Loucy (cell line): Measurements from ENCODE around the gene TMOD4.

Experiments
- H2AFZ ChIP-seq: fragments of 200-600 bp; sonication (generic); 2 replicates; pipeline ENCODE4 v1.6.0; 2016; ENCODE audit warnings: antibody characterized with exemption, mild to moderate bottlenecking, low read length, moderate library complexity
- H3F3A ChIP-seq: fragments of 200-600 bp; 2 replicates; pipeline ENCODE4 v1.6.0; 2016; ENCODE audit warnings: antibody characterized with exemption, low read depth, mild to moderate bottlenecking
- H3K27me3 ChIP-seq: fragments of 200-600 bp; sonication (generic); 2 replicates; pipeline ENCODE4 v1.6.1; 2014; ENCODE audit warnings: low read length, mild to moderate bottlenecking; ENCODE audit not compliant: insufficient read depth, poor library complexity, severe bottlenecking
- H3K36me3 ChIP-seq: fragments of 200-600 bp; sonication (generic); 2 replicates; pipeline ENCODE4 v1.6.1; 2016; ENCODE audit warnings: low read length; ENCODE audit not compliant: insufficient read depth
- H3K4me1 ChIP-seq: fragments of 200-600 bp; sonication (generic); 2 replicates; pipeline ENCODE4 v1.5.1; 2014; ENCODE audit warnings: low read length, mild to moderate bottlenecking; ENCODE audit not compliant: insufficient read depth, poor library complexity, severe bottlenecking
- H3K4me2 ChIP-seq: fragments of 200-600 bp; sonication (generic); 2 replicates; pipeline ENCODE4 v1.6.0; 2014; ENCODE audit warnings: antibody characterized with exemption, low read length, low read depth, mild to moderate bottlenecking; ENCODE audit not compliant: poor library complexity, severe bottlenecking
- H3K4me3 ChIP-seq: fragments of 200-600 bp; sonication (generic); 2 replicates; pipeline ENCODE4 v1.5.1; 2014; ENCODE audit warnings: low read length, mild to moderate bottlenecking, mixed read lengths; ENCODE audit not compliant: poor library complexity, severe bottlenecking
- H3K79me2 ChIP-seq: fragments of 200-600 bp; sonication (generic); 2 replicates; pipeline ENCODE4 v1.6.1; 2014; ENCODE audit warnings: low read length; ENCODE audit not compliant: insufficient read depth
- H3K9ac ChIP-seq: fragments of 200-600 bp; sonication (generic); 2 replicates; pipeline ENCODE4 v1.6.0; 2014; ENCODE audit warnings: mild to moderate bottlenecking, low read depth, low read length, moderate library complexity; ENCODE audit not compliant: poor library complexity, severe bottlenecking
- H3K9me2 ChIP-seq: fragments of 200-600 bp; sonication (generic); replicated peaks from 2 replicates; pipeline ENCODE4 v1.6.1; 2016; ENCODE audit warnings: low read depth, low read length, mixed read lengths
- H3K9me3 ChIP-seq: fragments of 200-600 bp; sonication (generic); 2 replicates; pipeline ENCODE4 v1.6.1; 2014; ENCODE audit warnings: mild to moderate bottlenecking, antibody characterized with exemption, low read length, low read depth; ENCODE audit not compliant: insufficient read depth
- H4K20me1 ChIP-seq: fragments of 200-600 bp; sonication (generic); 2 replicates; pipeline ENCODE4 v1.6.0; 2014; ENCODE audit warnings: antibody characterized with exemption, low read length, mild to moderate bottlenecking; ENCODE audit not compliant: insufficient read depth, poor library complexity, severe bottlenecking
- EZH2phosphoT487 ChIP-seq: fragments of 200-600 bp; IDR thresholded peaks from 2 replicates; pipeline ENCODE4 v1.6.1; 2018; ENCODE audit warnings: antibody characterized with exemption, mild to moderate bottlenecking, moderate library complexity, borderline replicate concordance
- TF ChIP-seq, protein P1 (sequence below): fragments of 200-600 bp; sonication (generic); conservative IDR thresholded peaks from 2 replicates; pipeline ENCODE4 v1.5.1; 2014; ENCODE audit warnings: mild to moderate bottlenecking, antibody characterized with exemption, low read length

The TMOD4 gene

DNA sequence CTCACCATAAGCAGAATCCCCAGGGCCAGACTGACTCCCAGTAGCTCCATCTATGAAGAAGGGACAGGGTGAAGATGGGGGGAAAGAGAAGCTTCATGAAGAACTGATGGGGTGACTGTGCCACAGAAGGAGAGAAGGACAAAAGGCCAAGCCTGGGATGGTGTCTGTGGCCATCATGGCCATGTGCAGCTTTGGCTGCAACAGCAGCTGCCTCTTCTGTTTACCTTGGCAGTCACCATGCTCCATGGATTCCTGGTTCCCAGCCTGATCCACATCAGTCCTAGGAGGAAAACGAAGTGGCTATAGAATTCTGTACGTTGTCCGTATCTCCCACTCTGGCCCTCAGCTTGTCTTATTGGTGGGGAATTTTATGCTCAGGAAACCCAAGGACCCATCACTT is 41.4 kb downstream of the TMOD4 start:
- H3K9me3 ChIP-seq = no peaks in the 10 kb centered on the region
- no peaks in the 10 kb centered on the region for H4K20me1 ChIP-seq
- TF ChIP-seq, protein P1, sequence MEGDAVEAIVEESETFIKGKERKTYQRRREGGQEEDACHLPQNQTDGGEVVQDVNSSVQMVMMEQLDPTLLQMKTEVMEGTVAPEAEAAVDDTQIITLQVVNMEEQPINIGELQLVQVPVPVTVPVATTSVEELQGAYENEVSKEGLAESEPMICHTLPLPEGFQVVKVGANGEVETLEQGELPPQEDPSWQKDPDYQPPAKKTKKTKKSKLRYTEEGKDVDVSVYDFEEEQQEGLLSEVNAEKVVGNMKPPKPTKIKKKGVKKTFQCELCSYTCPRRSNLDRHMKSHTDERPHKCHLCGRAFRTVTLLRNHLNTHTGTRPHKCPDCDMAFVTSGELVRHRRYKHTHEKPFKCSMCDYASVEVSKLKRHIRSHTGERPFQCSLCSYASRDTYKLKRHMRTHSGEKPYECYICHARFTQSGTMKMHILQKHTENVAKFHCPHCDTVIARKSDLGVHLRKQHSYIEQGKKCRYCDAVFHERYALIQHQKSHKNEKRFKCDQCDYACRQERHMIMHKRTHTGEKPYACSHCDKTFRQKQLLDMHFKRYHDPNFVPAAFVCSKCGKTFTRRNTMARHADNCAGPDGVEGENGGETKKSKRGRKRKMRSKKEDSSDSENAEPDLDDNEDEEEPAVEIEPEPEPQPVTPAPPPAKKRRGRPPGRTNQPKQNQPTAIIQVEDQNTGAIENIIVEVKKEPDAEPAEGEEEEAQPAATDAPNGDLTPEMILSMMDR = no peak
- no peak for TF ChIP-seq EZH2phosphoT487
- H3K4me3 ChIP-seq = no peak overlapping the region
- no peaks in the 10 kb centered on the region for H3K27me3 ChIP-seq
- no peaks in the 10 kb centered on the region for H3K4me1 ChIP-seq
- H3K9ac ChIP-seq = no peak overlapping the region
- H3K36me3 ChIP-seq = no peaks in the 10 kb centered on the region
- no peaks in the 10 kb centered on the region for H3K79me2 ChIP-seq
- no peaks in the 10 kb centered on the region for H3F3A ChIP-seq
- H3K9me2 ChIP-seq = no peaks in the 10 kb centered on the region
- H2AFZ ChIP-seq = no peak overlapping the region
- no peak overlapping the region for H3K4me2 ChIP-seq

DNA sequence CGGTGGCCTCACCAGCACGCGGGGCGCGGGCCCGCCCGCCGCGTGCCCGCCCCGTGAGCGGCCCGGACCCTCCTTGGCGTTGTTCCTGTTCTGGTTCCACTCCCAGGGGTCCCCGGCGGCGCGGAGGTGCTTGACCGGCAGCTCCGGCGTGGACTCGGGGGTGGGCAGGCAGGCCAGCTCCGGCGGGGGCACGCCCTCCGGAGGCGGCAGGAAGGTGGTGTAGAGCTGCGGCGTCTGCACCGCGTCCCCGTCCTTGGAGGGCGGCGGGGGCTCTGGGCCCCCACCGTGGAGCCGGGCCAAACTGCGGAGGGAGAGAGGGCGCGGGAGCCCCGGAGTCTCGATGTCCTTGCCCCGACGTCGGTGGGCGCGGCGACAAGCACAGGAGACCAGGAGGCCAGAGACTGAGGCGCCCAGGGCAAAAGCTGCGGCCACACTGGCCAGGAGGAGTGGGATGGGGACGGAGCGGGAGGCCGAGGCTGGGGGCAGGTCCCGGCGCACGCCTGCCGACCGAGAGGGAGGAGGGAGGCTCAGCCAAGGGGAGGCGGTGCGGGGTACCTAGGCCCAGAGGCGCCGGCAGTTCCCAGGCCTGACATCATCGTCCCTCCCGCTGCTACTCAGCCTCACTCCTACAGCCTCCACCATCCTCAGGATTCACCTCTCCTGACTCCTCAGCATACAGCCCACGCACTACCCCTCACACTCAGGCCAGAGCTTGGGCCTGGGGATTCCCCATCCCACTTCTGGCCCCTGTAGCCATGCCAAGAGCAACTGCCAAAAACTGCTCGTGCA is 42.6 kb downstream of the TMOD4 start:
- Histone ChIP-seq H3K9me3 (no peaks in the 10 kb centered on the region), H3K4me1 (no peaks in the 10 kb centered on the region), H3K4me3 (no peak overlapping the region), H3K27me3 (no peaks in the 10 kb centered on the region), H3K36me3 (no peaks in the 10 kb centered on the region), H2AFZ (no peak overlapping the region), H3K9me2 (no peaks in the 10 kb centered on the region), H4K20me1 (no peaks in the 10 kb centered on the region), H3K9ac (no peak overlapping the region), H3K4me2 (no peak overlapping the region), H3F3A (no peaks in the 10 kb centered on the region), H3K79me2 (no peaks in the 10 kb centered on the region)
- TF ChIP-seq EZH2phosphoT487 = no peak
- TF ChIP-seq, protein P1 = no peak

DNA sequence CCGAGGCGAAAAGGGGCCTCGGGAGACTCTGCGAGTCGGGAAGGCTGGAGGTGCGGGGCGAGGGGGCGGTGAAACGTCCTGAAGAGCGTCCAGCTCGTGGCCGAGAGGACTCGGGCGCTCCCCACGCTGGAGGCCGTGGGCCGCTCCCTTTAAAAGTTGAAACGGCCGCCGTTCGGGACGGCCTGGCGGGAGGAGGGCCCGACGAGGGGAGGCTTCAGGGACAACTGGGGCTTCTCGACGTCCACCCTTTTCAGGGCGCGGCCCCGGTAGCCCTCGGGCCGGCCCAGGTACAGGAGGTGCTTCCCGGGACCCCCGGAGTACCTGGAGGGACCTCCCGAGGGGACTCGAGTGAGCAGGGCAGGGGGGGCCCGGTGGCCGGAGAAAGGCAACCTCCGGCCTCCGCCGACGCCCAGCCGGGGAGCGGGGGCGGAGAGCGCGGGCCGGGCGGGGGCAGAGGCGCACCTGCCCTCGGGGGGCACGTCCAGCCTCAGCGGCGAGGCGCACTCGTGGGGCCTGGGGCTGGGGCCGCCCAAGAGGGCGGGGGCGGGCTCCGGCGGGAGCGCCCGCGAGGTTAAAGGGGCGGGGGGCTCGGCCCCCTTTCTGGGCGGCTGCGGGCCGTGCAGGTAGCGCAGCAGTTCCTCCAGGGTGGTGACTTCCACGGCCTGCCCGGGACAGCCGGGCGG is 43.3 kb downstream of the TMOD4 start:
- TF ChIP-seq EZH2phosphoT487 = no peak
- TF ChIP-seq, protein P1 = no peak
- H4K20me1 ChIP-seq = no peaks in the 10 kb centered on the region
- H3F3A ChIP-seq = no peaks in the 10 kb centered on the region
- no peaks in the 10 kb centered on the region for H3K9me3 ChIP-seq
- H3K27me3 ChIP-seq = no peaks in the 10 kb centered on the region
- no peak overlapping the region for H2AFZ ChIP-seq
- no peaks in the 10 kb centered on the region for H3K79me2 ChIP-seq
- no peaks in the 10 kb centered on the region for H3K36me3 ChIP-seq
- no peaks in the 10 kb centered on the region for H3K4me1 ChIP-seq
- H3K4me2 ChIP-seq = no peak overlapping the region
- no peak overlapping the region for H3K4me3 ChIP-seq
- no peak overlapping the region for H3K9ac ChIP-seq
- no peaks in the 10 kb centered on the region for H3K9me2 ChIP-seq
